HL-60 (cell line): ENCODE results near the gene WDR64.

Experiments
- DNase-seq, 2 experiments: peaks; one replicate each; pipeline ENCODE4 v3.0.0-alpha.2; 2010 to 2020; ENCODE audit warnings: low read depth in 1 of 2, low spot score in 1 of 2
- H3K27ac ChIP-seq: fragments of 250-450 bp; sonication (Bioruptor Pico); replicated peaks from 2 replicates; pipeline ENCODE4 v1.5.1; 2020; ENCODE audit warnings: mild to moderate bottlenecking, moderate library complexity
- H3K27me3 ChIP-seq: fragments of 250-450 bp; sonication (Bioruptor Pico); 2 replicates; pipeline ENCODE4 v1.5.1; 2021; ENCODE audit warnings: mild to moderate bottlenecking, moderate library complexity; ENCODE audit not compliant: insufficient read depth, poor library complexity, severe bottlenecking
- H3K4me3 ChIP-seq: replicated peaks from 2 replicates; pipeline ENCODE4 v1.5.1; 2011; ENCODE audit warnings: mild to moderate bottlenecking, control low read depth, low read length; ENCODE audit not compliant: insufficient read depth
- GABPA ChIP-seq: IDR thresholded peaks from 2 replicates; pipeline ENCODE4 v1.6.1; 2012; ENCODE audit warnings: low read depth
- POLR2AphosphoS5 ChIP-seq: IDR thresholded peaks from 2 replicates; pipeline ENCODE4 v1.6.1; 2012; ENCODE audit warnings: low read depth
- REST ChIP-seq: IDR thresholded peaks from 2 replicates; pipeline ENCODE4 v1.6.1; 2012; ENCODE audit warnings: low read depth; ENCODE audit not compliant: insufficient replicate concordance
- SPI1 ChIP-seq: IDR thresholded peaks from 2 replicates; pipeline ENCODE4 v1.6.1; 2012; ENCODE audit warnings: low read depth, mild to moderate bottlenecking, borderline replicate concordance
- TF ChIP-seq, protein P1 (sequence below): IDR thresholded peaks from one replicate; pipeline ENCODE4 v1.5.1; 2011; ENCODE audit warnings: low read length, control low read depth, inconsistent platforms; ENCODE audit not compliant: insufficient read depth

WDR64 gene

DNA sequence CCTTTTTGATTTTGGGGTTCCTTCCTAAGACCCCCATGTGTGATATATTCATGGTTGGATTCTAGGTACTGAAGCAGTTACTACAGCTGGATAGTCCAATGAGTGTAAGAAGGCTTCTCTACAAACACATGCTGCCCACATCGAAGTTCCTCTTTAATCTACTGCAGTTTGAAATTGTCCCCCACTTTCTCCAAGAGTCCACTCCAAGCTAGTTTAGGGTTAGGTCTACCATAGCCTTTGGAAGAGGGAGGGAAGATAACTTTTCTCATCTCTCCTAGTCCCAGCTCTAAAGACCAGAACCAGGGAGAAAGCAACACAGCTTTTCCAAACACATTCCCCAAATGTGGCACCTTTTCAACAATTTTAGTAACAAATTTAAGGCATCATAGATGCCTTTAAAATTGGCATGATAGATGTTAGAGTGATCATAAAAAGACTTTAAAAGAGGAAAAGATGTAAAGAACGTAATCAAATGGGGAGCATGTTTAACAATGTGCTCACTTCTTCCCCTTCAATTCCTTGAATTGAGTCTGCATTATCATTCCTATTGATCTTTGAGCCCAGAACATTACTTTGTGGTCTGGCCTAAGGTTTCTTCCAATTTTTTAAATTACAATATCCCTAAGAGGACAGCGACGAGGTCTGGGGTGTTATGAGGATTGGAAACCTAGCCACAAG lies 194.9 kb downstream of the WDR64 start:
- no peak overlapping the region for H3K4me3 ChIP-seq
- peak overlapping the region; percentile 93 for H3K27ac ChIP-seq
- no peak for DNase-seq
- no peaks in the 10 kb centered on the region for H3K27me3 ChIP-seq
- TF ChIP-seq, protein P1, sequence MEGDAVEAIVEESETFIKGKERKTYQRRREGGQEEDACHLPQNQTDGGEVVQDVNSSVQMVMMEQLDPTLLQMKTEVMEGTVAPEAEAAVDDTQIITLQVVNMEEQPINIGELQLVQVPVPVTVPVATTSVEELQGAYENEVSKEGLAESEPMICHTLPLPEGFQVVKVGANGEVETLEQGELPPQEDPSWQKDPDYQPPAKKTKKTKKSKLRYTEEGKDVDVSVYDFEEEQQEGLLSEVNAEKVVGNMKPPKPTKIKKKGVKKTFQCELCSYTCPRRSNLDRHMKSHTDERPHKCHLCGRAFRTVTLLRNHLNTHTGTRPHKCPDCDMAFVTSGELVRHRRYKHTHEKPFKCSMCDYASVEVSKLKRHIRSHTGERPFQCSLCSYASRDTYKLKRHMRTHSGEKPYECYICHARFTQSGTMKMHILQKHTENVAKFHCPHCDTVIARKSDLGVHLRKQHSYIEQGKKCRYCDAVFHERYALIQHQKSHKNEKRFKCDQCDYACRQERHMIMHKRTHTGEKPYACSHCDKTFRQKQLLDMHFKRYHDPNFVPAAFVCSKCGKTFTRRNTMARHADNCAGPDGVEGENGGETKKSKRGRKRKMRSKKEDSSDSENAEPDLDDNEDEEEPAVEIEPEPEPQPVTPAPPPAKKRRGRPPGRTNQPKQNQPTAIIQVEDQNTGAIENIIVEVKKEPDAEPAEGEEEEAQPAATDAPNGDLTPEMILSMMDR: no peak
- TF ChIP-seq GABPA: no peak
- TF ChIP-seq REST: no peak
- no peak for TF ChIP-seq SPI1
- no peak for TF ChIP-seq POLR2AphosphoS5

DNA sequence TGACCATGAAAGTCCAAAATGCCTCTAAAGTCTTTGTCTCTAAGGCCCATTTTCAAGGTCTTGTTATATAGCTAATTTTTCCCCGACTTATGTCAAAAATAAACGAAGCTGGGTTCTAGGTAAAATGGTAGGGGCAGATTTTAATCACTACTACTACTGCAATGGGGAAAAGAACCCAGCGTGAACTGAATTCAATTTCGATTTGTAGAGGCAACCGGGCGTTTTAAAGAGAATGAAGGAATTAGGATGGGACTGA lies 195.4 kb downstream of the WDR64 start:
- TF ChIP-seq REST (no peak), SPI1 (no peak), GABPA (no peak), POLR2AphosphoS5 (no peak)
- TF ChIP-seq, protein P1: no peak

GRCh38 chr1:241847796-241848685 lies 196.0 kb downstream of the WDR64 start, which contains the start of gene EXO1:
TSS of gene EXO1 (plus strand) at chr1:241848204. CDS start at chr1:241850426, 2,222 bp downstream.
- Histone ChIP-seq H3K4me3 (peak within 1 kb of the TSS; percentile 89), H3K27ac (peak within 1 kb of the TSS; percentile 93), H3K27me3 (no peaks in the 10 kb centered on the region)
- TF ChIP-seq GABPA (peak; percentile 85), POLR2AphosphoS5 (peak; percentile 86), REST (no peak)
- DNase-seq: peak; percentile 79 to 94

More for the DNA sequence above, 195.4 kb downstream of the WDR64 start:
- no peaks in the 10 kb centered on the region for H3K27me3 ChIP-seq
- DNase-seq: no peak
- H3K4me3 ChIP-seq: peak overlapping the region; percentile 89
- peak overlapping the region; percentile 93 for H3K27ac ChIP-seq
